ENCODE measurements around the gene PRRT1B. TPM values are rescaled to one million over a fixed set of nuclear protein-coding genes. Genes with fewer than 3 reads are reported as not detected.

PRRT1B gene
- polyA plus RNA-seq, 2 of the 4 experiments (the other 2 are of a cell fraction) = 0.79 to 0.80 TPM

- H3K4me3 ChIP-seq = no peak overlapping the region
- POLR2A ChIA-PET = no interaction called here
- no peaks in the 10 kb centered on the region for H3K4me1 ChIP-seq
- FAIRE-seq (no peak), DNase-seq (ENCODE audit: low read depth in 1 of 2, low spot score in 1 of 2) (no peak), ATAC-seq (peak in 1 of 2 experiments; percentile 24; a peak in 2 of 6 replicates)
- 98% methylated on average over 42 of the region's 60 CpGs for WGBS (ENCODE audit: missing lambda C conversion rate)
- no peak overlapping the region for H3K4me2 ChIP-seq
- TF ChIP-seq REST (IDR thresholded peaks at IDR 0.05) (no peak), ESRRA (IDR thresholded peaks at IDR 0.05; ENCODE audit: borderline replicate concordance, low read length) (no peak), CBX2 (IDR thresholded peaks at IDR 0.05; ENCODE audit: borderline replicate concordance, low read depth) (no peak), FOXS1 (CRISPR knock-in tag; IDR thresholded peaks at IDR 0.05) (no peak), NFE2L2 (conservative IDR thresholded peaks at IDR 0.05; ENCODE audit: low read length) (no peak), BCL3 (IDR thresholded peaks at IDR 0.05) (no peak), CHD4 (IDR thresholded peaks at IDR 0.05; ENCODE audit: borderline replicate concordance) (no peak), JUN (IDR thresholded peaks at IDR 0.05) (no peak), ELK1 (IDR thresholded peaks at IDR 0.05; ENCODE audit: low read depth, low read length) (no peak), HOXB13 (CRISPR knock-in tag; IDR thresholded peaks at IDR 0.05; ENCODE audit: low read depth) (no peak)
- H3K9me3 ChIP-seq = no peaks in the 10 kb centered on the region
- CTCF ChIA-PET = interaction anchor here (0.6 to 2.0 kb wide), 4 partner anchors 13 to 186 kb away, joined by 3 to 4 read pairs (median 4); no protein-coding TSS in a partner anchor
- no peak overlapping the region for H3K27ac ChIP-seq
Observed at GRCh38 chr9:131554087-131554842, 8.9 kb downstream of the PRRT1B start.

GRCh38 chr9:131554843-131555351 is 9.6 kb downstream of the PRRT1B start:
- FAIRE-seq (no peak), DNase-seq (ENCODE audit: low read depth in 1 of 2, low spot score in 1 of 2) (no peak), ATAC-seq (no peak)
- WGBS (ENCODE audit: missing lambda C conversion rate) = 95% methylated on average over 31 of the region's 54 CpGs
- no peak for TF ChIP-seq MYC (IDR thresholded peaks at IDR 0.05; ENCODE audit: borderline replicate concordance, low read length)
- no peaks in the 10 kb centered on the region for H3K9me3 ChIP-seq
- ChIA-PET CTCF (interaction anchor here (0.6 kb wide), 1 partner anchor 13 kb away, joined by 4 read pairs; no protein-coding TSS in a partner anchor), POLR2A (no interaction called here)
- no peak overlapping the region for H3K27ac ChIP-seq
- H3K4me1 ChIP-seq = no peaks in the 10 kb centered on the region
- H3K4me2 ChIP-seq = no peak overlapping the region
- no peak overlapping the region for H3K4me3 ChIP-seq

- TF ChIP-seq RNF2 (IDR thresholded peaks at IDR 0.05; ENCODE audit: borderline replicate concordance, low read depth) (no peak), EP300 (IDR thresholded peaks at IDR 0.05) (no peak), ZFP36 (IDR thresholded peaks at IDR 0.05; ENCODE audit: borderline replicate concordance, partially characterized antibody) (no peak)
- 90% methylated on average over 15 of the region's 15 CpGs for WGBS (ENCODE audit: missing lambda C conversion rate)
- no peak overlapping the region for H3K4me2 ChIP-seq
- ATAC-seq (peak in 1 of 2 experiments; percentile 17; a peak in 1 of 6 replicates), FAIRE-seq (no peak), DNase-seq (ENCODE audit: low read depth in 1 of 2, low spot score in 1 of 2) (no peak)
- ChIA-PET CTCF (no interaction called here), POLR2A (no interaction called here)
- no peak overlapping the region for H3K4me3 ChIP-seq
- H3K4me1 ChIP-seq = no peaks in the 10 kb centered on the region
- 0 out of 3 replicates have a peak, but pooled peaks cover 2% of the 10 kb centered on the region for H3K9me3 ChIP-seq
- H3K27ac ChIP-seq = no peak overlapping the region
Observed at GRCh38 chr9:131555841-131556673, 10.7 kb downstream of the PRRT1B start.
